Lung (tissue), 12 donors: ENCODE data around the gene GABRB2. TPM values are rescaled to one million over a fixed set of nuclear protein-coding genes. Genes with fewer than 3 reads are reported as not detected.

ENCODE experiments used
- ATAC-seq: fragments of 200-7000 bp; cut with Tn5 transposase; one replicate; pipeline ENCODE4 v1.9.1; 2020; ENCODE audit warnings: moderate number of reproducible peaks; ENCODE audit not compliant: insufficient read depth, low FRiP score
- DNase-seq, 3 donors: peaks; one replicate each; pipeline ENCODE4 v3.0.0-alpha.2; 2013 to 2017
- H3K27ac ChIP-seq, 2 donors: one replicate each; pipeline ENCODE4 v1.5.1; 2013; ENCODE audit warnings: mild to moderate bottlenecking in 2 of 2, moderate library complexity in 2 of 2, control low read depth in 1 of 2, inconsistent platforms in 1 of 2, low read depth in 1 of 2, low read length in 1 of 2
- H3K27me3 ChIP-seq, 3 donors: one replicate each; pipeline ENCODE4 v1.5.1; 2013; ENCODE audit warnings: low read length in 2 of 3; ENCODE audit not compliant: control insufficient read depth in 3 of 3, insufficient read depth in 3 of 3
- H3K36me3 ChIP-seq, 4 donors: one replicate each; pipeline ENCODE4 v1.5.1; 2013; ENCODE audit warnings: low read length in 4 of 4, mild to moderate bottlenecking in 1 of 4, moderate library complexity in 1 of 4; ENCODE audit not compliant: control insufficient read depth in 4 of 4, insufficient read depth in 4 of 4
- H3K4me1 ChIP-seq, 5 donors: one replicate each; pipeline ENCODE4 v1.5.1; 2013; ENCODE audit warnings: low read length in 5 of 5, mild to moderate bottlenecking in 2 of 5, moderate library complexity in 1 of 5; ENCODE audit not compliant: control insufficient read depth in 5 of 5, insufficient read depth in 5 of 5
- H3K4me3 ChIP-seq: one replicate; pipeline ENCODE4 v1.5.1; 2013; ENCODE audit warnings: mild to moderate bottlenecking, control low read depth, moderate library complexity
- H3K9ac ChIP-seq, 2 donors: one replicate each; pipeline ENCODE4 v1.5.1; 2013; ENCODE audit warnings: low read length in 2 of 2, control low read depth in 1 of 2; ENCODE audit not compliant: insufficient read depth in 1 of 2
- H3K9me3 ChIP-seq, 4 donors: one replicate each; pipeline ENCODE4 v1.5.1; 2013; ENCODE audit warnings: low read length in 3 of 4, mild to moderate bottlenecking in 1 of 4, moderate library complexity in 1 of 4; ENCODE audit not compliant: control insufficient read depth in 4 of 4, insufficient read depth in 3 of 4
- WGBS, 2 donors: extraction: QIAGEN DNeasy Blood & Tissue Kit; methylation state at CpG; one replicate each; pipeline ENCODE4 v1.1.7; 2013; 5-methylcytosine and 5-hydroxymethylcytosine counted together
- polyA plus RNA-seq, 2 donors: library from polyadenylated mRNA; stranded (reverse); fragments of 200-250 nt; gene quantifications; one replicate each; pipeline ENCODE4 v1.2.1, GENCODE V29; 2013
- total RNA-seq, 2 donors: library from RNA; depleted of rRNA in 1 of 2; stranded (reverse); fragments of >200 nt in 1 of 2; gene quantifications; one replicate each; pipeline ENCODE4 v1.2.1, GENCODE V29; 2014 to 2021
- TF ChIP-seq, protein P1 (sequence below): IDR thresholded peaks from 2 replicates; pipeline ENCODE4 v1.5.1; 2012; ENCODE audit warnings: mild to moderate bottlenecking; ENCODE audit errors: control extremely low read depth, extremely low read depth
- donor health status: control.
- donor health status: control.
- donor health status: Bipolar disorder and iron deficiency.
- donor health status: healthy.
- donor health status: DM: yes; HTN: yes; CAD: no.

Gene GABRB2
- total and polyA plus RNA-seq, 4 donors, result 0.28 to 6.8 (median 0.86) TPM

DNA sequence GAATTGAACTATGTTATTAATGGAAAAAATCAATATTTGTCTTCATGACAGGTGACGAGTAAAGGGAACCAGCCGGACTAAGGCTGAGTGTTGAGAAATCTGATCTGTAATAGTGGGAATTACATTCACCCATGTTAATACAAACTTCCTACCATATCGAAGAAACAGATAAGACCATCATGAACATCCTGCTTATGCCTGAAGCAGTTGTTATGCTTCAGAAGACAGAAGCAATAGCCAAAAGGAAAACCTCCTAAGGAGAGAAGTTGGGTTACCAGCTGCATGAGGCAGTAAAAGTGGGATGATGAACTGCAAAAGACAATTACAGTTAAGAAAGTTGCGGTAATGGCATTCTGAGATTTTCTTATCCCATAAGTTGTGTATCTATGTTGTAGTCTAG, 281.5 kb downstream of the GABRB2 start:
- peak in 2 of 3 donors; percentile 22 to 74 for DNase-seq
- no peaks in the 10 kb centered on the region for H3K36me3 ChIP-seq
- no peak overlapping the region for H3K9ac ChIP-seq
- no peak for ATAC-seq
- 72 to 83% methylated on average over 4 of the region's 4 CpGs for WGBS, 2 donors
- peaks cover 0 to 12% (median 0%) of the 10 kb centered on the region in 5 donors for H3K4me1 ChIP-seq
- H3K27me3 ChIP-seq, result no peaks in the 10 kb centered on the region
- no peak overlapping the region for H3K27ac ChIP-seq
- TF ChIP-seq, protein P1, sequence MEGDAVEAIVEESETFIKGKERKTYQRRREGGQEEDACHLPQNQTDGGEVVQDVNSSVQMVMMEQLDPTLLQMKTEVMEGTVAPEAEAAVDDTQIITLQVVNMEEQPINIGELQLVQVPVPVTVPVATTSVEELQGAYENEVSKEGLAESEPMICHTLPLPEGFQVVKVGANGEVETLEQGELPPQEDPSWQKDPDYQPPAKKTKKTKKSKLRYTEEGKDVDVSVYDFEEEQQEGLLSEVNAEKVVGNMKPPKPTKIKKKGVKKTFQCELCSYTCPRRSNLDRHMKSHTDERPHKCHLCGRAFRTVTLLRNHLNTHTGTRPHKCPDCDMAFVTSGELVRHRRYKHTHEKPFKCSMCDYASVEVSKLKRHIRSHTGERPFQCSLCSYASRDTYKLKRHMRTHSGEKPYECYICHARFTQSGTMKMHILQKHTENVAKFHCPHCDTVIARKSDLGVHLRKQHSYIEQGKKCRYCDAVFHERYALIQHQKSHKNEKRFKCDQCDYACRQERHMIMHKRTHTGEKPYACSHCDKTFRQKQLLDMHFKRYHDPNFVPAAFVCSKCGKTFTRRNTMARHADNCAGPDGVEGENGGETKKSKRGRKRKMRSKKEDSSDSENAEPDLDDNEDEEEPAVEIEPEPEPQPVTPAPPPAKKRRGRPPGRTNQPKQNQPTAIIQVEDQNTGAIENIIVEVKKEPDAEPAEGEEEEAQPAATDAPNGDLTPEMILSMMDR, result no peak
- no peak overlapping the region for H3K4me3 ChIP-seq
- H3K9me3 ChIP-seq, result peaks cover 0 to 4% (median 2%) of the 10 kb centered on the region in 4 donors

DNA sequence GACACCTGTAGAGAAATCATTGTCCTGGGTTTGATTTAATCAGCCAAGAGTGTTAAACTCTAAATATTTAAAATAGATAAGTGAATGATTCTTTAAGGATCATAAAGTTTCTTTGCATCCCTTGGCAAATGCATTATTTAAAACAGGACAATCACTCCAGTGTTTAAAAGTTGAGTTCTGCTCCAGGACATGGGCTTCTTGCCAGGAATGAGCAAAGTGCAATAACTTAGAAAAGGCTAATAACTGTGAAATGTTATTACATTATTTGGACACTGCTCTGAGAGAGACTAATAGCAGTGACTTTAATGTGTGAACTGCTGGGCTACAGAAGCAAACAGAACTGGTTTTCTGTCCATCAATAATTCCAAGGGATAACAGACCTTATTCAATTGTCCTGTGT, 283.3 kb downstream of the GABRB2 start:
- H3K27me3 ChIP-seq, result no peaks in the 10 kb centered on the region
- peak in 2 of 3 donors; percentile 21 to 68 for DNase-seq
- TF ChIP-seq, protein P1, result no peak
- ATAC-seq, result no peak
- H3K9me3 ChIP-seq, result peaks cover 0 to 3% (median 0%) of the 10 kb centered on the region in 4 donors
- H3K4me1 ChIP-seq, result peaks cover 0 to 12% (median 0%) of the 10 kb centered on the region in 5 donors
- no peak overlapping the region for H3K9ac ChIP-seq
- no peak overlapping the region for H3K4me3 ChIP-seq
- H3K36me3 ChIP-seq, result no peaks in the 10 kb centered on the region
- H3K27ac ChIP-seq, result no peak overlapping the region

DNA sequence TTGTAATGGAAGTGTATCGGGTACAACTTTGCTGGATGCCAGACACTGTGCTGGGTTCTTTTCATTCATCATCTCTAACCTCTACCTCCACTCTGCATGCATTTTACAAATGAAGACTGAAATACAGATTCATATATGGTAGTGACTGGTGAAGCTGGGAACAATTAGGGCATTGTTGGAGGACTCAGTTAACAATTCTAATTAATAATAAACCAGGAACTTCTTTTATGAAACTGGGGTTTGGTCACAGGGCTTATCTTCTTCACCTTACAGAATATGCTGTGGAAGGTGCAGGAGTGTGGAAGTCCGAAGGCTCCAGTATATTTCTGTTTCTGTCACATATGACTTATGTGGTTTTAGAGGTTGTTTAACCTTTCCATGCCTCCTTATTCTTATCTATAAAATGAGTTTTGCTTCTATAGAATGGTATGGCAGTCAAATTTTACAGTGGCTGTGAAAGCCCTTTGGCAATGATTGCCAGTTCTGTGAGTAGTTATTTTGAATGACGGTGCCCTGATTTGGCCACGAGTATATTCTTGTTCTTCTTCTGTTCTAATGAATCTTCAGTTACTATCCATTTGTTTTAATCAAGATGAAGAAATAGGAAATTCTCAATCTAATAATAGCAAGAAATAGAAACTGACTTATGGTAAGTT, 284.7 kb downstream of the GABRB2 start:
- TF ChIP-seq, protein P1, result no peak
- WGBS, 2 donors, result 92 to 94% methylated on average over 4 of the region's 4 CpGs

DNA sequence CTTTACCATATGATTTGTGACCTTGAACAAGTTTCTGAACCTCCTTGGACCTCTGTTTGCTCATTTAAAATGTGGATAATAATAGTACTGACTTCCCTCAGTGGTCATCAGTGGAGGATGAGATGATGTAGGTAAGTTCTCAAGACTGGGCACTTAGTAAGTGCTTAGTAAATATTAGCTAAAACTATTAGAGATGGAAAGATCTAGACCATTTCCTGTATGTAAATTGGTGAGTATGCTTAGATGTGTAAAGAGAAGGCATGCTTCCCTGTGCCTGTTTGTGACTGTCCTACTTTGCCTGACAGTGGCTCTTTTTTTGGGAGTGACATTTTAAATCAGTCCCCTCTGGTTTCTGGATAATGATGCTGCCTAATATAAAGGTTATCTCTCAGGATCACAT, 288.1 kb downstream of the GABRB2 start:
- Histone ChIP-seq H3K36me3 (no peaks in the 10 kb centered on the region), H3K27ac (no peak overlapping the region), H3K9ac (no peak overlapping the region), H3K4me3 (no peak overlapping the region), H3K27me3 (no peaks in the 10 kb centered on the region), H3K4me1 (peaks cover 0 to 2% (median 0%) of the 10 kb centered on the region in 5 donors), H3K9me3 (peaks cover 0 to 3% (median 0%) of the 10 kb centered on the region in 4 donors)
- DNase-seq (no peak), ATAC-seq (no peak)
- TF ChIP-seq, protein P1, result no peak

More for the DNA sequence above, 284.7 kb downstream of the GABRB2 start:
- H3K9ac ChIP-seq, result no peak overlapping the region
- ATAC-seq, result no peak
- H3K36me3 ChIP-seq, result no peaks in the 10 kb centered on the region
- H3K27ac ChIP-seq, result no peak overlapping the region
- no peak overlapping the region for H3K4me3 ChIP-seq
- no peak for DNase-seq
- H3K4me1 ChIP-seq, result peaks cover 0 to 12% (median 0%) of the 10 kb centered on the region in 5 donors
- no peaks in the 10 kb centered on the region for H3K27me3 ChIP-seq
- no peaks in the 10 kb centered on the region for H3K9me3 ChIP-seq
